HG02759 (cell line): ENCODE measurements around the gene PAQR4.

Experiments used
- ATAC-seq: cut with Tn5 transposase; IDR thresholded peaks from one replicate; pipeline ENCODE4 v1.9.1; 2021; ENCODE audit warnings: mild to moderate bottlenecking, moderate library complexity; ENCODE audit not compliant: unreplicated experiment

The PAQR4 gene

DNA sequence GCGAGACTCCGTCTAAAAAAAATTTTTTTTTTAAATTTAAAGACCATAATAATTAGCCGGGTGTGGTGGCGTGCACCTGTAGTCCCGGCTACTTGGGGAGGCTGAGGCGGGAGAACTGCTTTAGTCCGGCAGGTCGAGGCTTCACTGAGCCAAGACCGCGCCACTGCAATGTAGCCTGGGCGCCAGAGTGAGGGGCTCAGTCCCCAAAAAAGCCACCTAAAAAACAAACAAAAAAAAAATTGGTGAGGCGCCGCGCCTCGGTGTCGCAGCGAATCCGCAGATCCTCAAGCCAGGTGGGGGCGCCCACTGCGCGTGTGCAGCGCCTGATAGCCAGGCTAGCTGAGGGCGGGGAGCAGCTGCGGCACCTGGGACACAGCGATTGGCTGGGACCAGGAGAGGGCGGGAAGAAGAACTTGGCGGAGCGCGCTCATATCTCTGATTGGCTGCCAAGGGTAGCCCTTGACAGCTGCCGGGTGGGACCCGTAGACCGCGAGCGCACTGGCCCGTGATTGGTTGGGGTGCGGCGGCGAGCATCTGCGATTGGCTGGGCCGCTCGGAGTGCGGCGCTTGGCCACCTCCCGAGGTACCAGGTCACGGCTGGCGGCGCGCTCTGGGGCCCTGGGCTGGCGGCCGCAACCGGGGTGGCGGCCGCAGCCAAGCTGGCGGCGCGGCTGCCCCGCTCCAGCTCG, 34.6 kb downstream of the PAQR4 start:
- peak; percentile 92 for ATAC-seq

DNA sequence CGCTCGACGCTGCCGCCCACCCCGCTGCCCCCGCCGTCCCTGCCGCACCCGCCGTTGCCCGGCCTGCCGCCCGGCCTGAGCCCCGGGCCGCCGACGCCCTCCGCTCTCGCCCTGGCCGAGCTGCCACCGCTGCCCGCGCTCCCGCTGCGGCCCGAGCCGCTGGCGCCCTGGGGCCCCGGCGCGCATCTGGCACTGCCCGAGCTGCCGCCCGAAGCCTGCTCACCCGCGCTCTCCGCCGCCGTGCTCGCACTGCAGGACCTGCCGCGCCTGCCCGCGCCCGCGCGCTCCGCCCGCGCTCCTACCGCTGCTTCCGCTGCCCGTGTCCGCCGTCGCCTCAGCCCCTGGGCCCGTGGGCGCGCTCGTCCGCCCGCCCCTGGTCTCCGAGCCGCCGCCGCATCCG, 35.2 kb downstream of the PAQR4 start:
- ATAC-seq = no peak

DNA sequence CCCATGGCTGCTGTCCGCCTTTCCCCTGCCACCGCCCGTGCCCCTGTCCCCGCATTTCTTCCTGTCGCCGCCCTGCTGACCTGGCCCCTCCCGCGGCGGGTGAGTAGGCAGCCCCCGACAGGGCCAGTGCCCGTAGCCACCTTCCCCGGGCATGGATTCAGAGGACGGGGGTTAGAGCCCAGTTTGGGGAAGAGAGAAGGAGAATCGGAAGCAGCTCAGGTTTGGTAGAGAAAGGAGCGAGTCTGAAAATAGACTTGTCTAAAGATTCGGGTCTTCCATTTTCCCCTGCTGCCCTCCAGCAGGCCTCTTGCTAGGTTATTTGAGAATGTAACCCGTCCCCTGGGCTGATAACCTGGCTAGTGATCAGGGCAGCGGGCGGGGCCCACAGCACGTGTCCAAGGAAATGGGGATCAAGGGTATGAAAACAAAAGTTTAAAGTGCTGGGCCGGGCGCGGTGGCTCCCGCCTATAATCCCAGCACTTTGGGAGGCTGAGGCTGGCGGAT, 35.7 kb downstream of the PAQR4 start:
- ATAC-seq = no peak

DNA sequence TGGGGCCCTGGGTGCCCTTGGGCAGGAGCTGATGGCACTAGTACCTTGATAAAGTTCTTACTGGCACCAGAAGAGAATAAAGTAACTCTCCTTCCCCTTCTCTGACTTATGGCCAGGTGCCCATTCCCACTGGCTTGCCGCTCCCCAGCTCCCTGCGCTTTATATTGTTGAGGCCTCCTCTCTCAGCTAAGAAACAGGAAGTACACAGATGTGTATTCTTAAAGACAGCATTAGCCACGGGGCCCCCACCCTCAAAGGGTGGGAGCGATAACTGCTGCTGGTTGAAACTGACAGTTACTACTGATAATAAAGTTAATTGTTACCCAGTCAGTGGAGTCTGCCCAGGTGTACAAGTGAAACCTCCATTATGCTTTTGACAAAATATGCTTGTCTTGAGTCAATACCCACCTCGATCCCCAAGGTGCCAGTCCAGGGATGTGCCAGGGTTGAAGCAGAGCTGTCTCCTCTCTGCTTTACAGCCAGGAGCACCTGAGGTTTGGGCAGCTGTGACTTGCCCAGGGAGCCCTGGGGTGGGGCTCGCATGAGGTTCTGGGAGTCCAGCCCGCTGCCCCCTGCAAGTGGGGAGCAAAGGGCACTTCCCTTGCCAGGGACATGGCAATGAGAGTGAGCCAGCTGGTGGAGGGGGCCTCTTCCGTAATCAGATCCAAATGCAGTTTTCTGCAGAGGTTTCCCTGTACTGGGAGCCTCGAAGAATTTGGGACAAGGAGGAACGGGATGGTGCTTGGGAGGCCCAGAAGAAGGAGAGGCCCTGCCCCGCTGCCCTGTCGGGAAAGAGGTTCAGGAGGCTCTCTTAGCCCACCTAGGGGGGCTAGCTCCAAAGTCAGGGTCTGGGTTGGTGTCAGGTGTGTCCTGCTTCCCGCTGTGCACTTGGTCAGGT, 38.2 kb downstream of the PAQR4 start:
- ATAC-seq = no peak

DNA sequence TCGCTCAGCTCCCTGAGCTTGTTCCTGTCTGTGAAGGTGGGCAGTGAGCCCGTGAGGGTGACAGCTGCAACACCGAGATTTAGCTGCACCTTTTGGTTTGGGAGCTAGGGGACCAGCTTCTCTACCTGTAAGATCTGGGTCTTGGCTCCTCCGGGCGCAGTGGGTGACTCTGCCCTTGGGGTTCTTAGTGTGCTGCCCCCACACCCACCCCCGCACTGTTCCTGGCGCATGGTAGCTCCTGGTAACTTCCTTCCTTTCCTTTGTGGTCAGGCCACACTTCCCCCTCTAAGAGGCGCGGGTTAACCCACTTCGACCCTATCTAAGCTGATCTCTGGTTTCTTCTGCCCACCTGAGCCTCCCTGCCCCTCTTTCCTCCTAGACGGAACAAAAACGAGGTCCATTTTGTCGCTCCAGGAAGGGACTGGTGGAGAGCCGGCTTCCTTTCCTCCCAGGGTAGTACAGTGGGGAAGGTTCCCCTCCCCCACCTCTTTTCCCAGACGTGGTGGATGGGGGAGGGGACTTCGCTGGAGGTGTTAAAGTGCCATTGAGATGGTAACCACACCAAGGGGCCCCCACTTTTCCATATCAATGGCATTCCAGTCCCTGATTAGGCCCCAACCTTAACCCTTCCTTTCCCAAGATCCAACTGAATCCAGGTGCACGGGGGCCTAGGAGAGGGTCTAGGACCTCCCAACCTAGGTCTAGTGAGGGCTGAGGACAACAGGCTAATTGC, 39.0 kb downstream of the PAQR4 start:
- no peak for ATAC-seq

DNA sequence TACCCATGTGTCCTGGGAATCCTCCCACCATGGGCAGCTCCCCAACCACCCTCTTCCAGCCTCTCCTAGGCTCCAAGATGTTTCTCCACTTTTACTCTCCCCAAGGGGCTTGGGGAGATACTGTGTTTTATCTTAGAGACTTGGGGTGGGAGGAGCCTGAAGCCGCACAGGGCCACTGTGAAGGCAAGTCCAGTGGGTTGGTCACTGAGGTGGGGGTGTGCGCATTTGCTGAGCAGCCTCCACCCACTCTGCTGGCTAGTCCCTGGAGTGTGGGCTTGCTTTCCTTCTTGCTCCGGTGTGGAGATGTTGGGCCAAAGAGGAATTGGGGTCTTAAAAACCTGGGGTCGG, 39.5 kb downstream of the PAQR4 start:
- ATAC-seq = no peak

DNA sequence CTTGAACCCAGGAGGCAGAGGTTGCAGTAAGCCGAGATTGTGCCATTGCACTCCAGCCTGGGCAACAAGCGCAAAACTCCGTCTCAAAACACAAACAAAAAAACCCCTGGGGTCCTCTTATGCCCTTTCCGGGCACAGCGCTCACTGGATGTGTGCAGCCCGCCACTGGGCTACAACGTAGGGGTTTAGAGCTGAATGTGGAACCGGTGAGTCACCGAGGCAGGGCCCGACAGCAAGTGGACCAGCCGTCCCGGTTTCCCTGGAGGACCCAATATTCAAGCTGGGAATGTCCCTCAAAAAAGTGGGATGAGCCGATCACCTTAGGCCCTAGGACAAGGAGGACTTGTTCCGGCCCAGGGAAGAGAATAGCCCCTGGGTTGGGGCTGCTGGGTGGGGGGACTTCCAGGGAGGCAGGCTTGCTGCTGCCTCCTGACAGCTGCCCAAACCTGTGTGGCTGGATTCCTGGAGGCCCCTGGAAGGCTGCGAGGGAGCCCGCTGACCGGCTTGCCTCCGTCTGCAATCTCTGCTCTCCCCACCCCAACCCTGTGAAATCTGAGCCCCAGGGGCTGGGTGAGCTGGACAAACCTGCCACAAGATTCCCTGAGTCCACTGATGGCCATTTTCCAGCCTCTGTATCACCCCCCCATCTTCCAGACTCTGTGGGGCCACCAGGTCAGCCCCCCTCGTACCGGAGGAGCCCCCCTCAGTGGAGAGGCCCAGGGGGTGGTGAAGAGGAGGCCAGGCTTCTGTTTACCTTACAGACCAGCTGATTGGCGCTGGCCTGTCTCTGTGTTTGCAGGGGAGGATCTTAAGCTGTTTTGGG, 40.6 kb downstream of the PAQR4 start:
- no peak for ATAC-seq

DNA sequence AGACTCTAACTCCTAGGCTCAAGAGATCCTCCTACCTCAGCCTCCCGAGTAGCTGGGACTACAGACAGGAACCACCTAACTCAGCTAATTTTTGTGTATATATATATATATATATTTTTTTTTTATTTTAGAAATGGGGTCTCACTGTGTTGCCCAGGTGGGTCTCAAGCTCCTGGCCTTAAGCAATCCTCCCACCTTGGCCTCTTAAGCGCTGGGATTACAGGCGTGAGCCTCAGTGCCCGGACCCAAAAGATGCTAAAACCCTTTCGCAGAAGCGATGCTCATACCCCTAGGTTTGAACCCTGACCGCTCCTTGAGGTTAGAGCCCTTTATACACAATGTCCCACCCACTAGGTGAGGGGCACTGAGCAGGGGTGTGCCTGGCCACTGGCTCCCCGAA, 41.4 kb downstream of the PAQR4 start:
- no peak for ATAC-seq

DNA sequence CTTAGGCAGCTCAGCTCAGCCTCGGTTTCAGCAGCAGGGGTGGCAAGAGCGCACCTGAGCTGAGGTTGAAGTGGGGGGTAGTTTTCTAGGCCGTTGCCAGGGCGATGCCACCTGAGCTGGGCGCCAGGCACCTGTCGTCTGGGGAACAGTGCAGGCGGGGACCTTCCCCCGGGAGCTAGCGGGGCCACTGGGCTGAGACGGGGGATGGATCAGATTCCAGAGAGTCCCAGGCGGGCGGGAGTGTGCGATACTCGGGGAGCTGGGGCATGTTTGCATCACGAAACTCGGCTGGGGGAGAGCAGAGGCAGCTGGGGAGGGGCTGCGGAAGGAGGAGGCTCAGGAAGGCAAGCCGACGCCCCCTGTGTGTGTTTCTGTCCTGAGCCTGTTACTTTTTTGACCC, 43.1 kb downstream of the PAQR4 start:
- ATAC-seq = no peak

DNA sequence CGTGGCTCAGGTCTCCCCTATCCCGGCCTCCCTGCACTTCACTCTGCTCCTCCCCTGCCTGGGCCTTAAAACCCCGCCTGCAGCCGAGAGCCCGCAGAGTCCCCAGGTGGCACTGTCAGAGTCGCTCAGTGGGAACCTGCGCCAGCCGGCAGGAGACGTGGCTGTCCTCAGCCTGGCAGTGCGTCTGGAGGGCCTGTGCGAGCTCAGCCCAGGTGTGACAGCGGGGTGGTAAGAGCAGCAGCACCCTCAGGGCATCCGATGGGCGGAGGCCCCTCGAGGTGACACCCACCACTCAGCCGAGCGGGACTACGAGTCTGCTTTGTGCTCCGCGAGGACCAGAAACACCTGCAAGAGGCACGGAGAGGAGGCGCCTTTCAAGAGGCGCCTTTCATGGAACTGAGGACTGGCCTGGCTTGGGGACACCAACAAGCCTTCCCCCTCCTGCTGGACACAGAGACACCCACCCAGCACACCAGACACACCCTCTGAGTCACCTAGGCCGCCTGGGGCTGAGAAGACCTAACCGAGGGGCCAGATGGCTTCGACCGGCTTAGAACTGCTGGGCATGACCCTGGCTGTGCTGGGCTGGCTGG, 43.8 kb downstream of the PAQR4 start, which contains the start of gene CLDN9:
Gene CLDN9 (plus strand): TSS at position 96 of the 593 bp plus-strand sequence. CDS start 440 bp downstream, at position 536.
- ATAC-seq = no peak

DNA sequence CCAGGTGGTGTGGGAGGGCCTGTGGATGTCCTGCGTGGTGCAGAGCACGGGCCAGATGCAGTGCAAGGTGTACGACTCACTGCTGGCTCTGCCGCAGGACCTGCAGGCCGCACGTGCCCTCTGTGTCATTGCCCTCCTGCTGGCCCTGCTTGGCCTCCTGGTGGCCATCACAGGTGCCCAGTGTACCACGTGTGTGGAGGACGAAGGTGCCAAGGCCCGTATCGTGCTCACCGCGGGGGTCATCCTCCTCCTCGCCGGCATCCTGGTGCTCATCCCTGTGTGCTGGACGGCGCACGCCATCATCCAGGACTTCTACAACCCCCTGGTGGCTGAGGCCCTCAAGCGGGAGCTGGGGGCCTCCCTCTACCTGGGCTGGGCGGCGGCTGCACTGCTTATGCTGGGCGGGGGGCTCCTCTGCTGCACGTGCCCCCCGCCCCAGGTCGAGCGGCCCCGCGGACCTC, 44.4 kb downstream of the PAQR4 start:
- ATAC-seq = no peak

DNA sequence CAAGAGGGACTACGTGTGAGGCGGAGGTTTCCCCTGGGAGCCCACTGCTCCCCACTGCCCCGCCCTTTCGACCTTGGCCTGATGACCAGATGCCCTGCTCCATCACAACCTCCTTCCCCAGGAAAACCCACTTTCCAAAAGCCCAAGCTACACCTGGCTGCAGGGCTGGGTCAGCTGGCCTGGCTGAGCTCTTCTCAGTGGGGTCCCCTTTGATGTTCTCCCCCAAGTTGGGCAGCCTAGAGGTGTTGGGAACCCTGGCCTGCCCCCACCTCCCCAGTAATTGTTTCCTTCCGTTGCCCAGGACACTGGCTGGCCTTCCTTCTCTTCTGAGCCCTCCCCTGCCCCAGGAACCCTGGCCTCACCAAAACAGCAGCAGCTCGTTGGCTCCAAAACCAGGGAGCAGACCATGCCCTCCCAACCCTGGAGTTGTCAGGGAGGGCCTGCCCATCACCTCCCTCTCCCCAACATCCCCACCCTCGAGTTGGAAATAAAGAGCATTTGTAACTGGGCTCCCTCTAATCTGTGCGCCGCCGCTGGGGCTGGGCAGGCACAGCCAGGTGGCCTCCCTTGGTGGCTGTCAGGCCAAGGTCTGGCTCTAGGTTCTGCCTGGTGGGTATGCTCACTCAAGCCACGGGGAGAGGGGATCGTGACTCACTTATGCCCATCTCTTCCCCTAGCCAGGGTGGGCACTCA, 45.0 kb downstream of the PAQR4 start:
- ATAC-seq = no peak

DNA sequence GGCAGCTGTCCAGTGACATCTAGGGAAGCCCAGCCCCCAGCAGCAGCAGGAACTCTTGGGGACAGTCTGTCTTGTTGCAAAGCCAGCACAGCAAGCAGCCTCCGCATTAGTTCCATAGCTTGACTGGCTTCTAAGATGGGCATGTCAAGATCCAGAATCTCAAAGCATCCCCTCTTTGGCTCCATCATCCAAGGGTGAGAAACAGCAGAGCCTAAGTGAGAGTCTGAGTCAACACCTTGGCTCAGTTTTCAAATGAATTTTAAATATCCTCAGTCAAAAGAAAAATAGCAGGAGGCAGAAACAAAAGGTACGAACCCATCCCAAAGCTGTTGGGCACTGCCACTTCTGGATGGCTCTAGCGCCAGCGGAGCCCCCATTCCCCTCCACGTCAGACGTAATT, 45.8 kb downstream of the PAQR4 start:
- no peak for ATAC-seq

DNA sequence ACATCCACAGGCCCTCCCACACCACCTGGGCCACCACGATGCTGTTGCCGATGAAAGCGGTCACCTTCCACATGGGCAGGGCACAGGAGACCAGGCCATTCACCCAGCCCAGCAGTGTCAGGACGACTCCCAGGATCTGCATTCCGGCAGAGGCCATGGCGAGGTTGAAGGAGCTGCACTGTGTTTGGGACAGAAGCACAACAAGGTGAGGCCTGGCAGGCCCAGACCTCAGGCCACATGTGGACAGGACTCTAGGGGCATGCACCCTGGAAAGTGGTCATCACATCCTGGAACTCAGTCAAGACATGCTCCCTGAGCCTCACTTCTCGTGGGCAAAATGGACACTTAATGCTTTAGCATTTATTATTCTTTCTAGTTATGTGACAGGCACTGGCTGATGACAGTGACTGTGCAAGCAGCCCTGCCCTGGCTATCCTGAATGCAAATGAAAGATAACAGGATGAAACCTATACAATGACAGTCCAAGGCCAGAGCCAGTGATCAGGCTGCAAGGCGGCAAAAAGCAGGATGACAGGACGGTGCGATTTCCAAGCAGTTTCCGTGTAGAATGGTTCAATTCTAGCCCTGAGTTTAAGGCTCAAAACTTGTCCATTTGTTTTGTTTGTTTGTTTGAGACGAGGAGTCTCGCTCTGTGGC, 46.8 kb downstream of the PAQR4 start:
- no peak for ATAC-seq

DNA sequence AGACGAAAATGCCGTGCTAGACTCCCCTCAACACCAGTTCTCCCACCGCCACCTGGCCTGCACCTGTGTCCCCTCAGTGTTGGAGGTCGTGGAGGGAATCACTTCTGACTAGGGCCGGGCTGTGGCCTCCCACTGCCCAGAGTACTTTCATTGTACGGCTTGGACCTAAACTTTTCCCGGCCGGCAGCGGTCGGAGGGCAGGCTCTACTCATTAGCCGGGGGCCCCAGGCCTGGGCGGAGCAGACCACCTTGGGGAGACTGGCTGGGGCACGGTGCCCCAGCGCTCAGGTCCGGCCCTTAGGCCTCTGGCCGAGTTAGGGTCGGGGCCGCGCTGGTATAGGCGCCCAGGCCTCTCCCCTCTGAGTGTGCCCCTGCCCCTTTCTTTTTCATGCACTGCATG, 48.2 kb downstream of the PAQR4 start:
- ATAC-seq = no peak

DNA sequence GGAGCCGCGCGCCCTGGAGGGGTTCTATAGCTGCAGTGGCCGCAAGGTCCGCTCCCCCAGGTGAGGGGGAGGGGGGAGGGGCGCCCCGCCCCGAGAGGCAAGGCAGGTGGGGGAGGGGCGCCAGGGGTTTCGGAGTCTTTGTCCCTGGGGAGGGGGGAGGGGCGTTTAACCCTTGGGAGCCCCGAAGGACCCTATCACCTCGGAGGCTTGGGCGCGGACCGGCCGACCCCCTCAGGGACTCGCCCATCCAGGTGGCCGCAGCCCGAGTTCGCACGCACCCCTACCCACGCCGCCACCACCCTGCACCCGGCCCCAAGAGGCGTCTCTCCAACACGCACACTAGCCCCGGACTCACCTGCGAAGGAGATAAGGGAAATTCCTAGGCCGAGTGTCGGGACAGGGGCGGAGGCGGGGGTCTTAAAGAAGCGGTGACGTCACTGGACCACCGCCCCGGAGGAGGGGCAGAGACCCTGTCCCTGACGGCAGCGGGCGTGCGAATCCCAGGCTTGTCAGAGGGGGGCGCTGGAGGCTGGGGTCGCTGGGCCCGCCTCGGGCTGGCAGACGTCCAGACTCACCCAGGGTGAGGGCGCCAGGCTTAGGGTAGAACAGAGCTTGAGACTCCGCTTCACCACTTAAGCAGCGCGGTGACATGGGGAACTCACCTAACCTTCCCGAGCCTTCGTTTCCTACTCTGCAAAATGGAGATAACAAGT, 48.8 kb downstream of the PAQR4 start, which contains the start of gene CLDN6:
Gene CLDN6 (minus strand): TSS at position 390 of the 713 bp plus-strand sequence. CDS start 2,162 bp downstream, outside the sequence.
- ATAC-seq = no peak

DNA sequence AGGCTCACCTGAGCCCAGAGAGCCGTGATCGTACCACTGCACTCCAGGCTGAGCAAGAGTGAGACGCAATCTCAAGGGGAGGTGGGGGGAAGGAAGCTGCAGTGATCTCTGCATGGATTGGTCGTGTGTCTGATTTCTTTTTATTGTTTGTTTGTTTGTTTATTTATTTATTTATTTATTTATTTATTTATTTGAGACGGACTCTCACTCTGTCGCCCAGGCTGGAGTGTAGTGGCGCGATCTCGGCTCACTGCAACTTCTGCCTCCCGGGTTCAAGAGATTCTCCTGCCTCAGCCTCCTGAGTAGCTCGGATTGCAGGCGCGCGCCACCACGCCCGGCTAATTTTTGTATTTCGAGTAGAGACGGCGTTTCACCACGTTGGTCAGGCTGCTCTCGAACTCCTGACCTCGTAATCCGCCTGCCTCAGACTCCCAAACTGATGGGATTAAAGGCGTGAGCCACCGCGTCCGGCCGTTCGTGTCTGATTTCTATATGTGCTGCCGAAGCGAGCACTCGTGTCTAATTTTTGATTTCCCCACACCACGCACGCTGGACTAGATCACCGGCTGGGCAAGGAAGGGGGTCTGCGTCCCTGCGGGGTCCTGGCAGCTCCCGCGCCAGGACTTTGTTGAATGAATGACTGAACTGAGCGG, 50.6 kb downstream of the PAQR4 start:
- no peak for ATAC-seq

DNA sequence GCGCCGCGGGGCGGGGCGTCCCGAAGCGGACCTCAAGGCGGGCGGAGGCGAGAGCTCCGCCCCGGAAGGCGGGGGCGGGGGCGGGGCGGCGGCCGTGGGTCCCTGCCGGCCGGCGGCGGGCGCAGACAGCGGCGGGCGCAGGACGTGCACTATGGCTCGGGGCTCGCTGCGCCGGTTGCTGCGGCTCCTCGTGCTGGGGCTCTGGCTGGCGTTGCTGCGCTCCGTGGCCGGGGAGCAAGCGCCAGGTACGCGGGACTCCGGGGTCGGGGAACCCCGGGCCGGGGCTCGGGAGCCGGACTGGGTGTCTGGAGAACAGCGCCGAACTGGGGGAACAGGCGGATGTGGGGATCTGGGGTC, 51.1 kb downstream of the PAQR4 start, which contains the start of gene TNFRSF12A:
Gene TNFRSF12A (plus strand): TSS at position 122 of the 357 bp plus-strand sequence. CDS start 30 bp downstream, at position 152.
- peak; percentile 28 for ATAC-seq
